Effector CD8-positive, alpha-beta T cell (primary cell): ENCODE results near the gene HIPK2.

Experiments
- DNase-seq: peaks from one replicate; lab custom pipeline; 2025; lab: John Stamatoyannopoulos, UW

Gene HIPK2

GRCh38 chr7:139783647-139784385 is 6.0 kb upstream of the HIPK2 start:
- DNase-seq, result no peak

GRCh38 chr7:139782932-139783331 is 5.1 kb upstream of the HIPK2 start:
- DNase-seq, result no peak

GRCh38 chr7:139777133-139777891 is 486 bp downstream of the HIPK2 start:
- no peak for DNase-seq

- no peak for DNase-seq
These were observed 1.2 kb downstream of the HIPK2 start for GRCh38 chr7:139776486-139777132.

GRCh38 chr7:139775829-139776266 is 1.9 kb downstream of the HIPK2 start:
- peak; percentile 18 for DNase-seq

GRCh38 chr7:139774376-139774775 is 3.4 kb downstream of the HIPK2 start:
- no peak for DNase-seq

- DNase-seq, result no peak
These were observed 4.4 kb downstream of the HIPK2 start for GRCh38 chr7:139773371-139773770.

GRCh38 chr7:139772873-139773272 is 4.9 kb downstream of the HIPK2 start:
- no peak for DNase-seq

- DNase-seq, result no peak
These were observed 5.7 kb downstream of the HIPK2 start for GRCh38 chr7:139772115-139772514.

GRCh38 chr7:139771001-139771956 is 6.5 kb downstream of the HIPK2 start:
- no peak for DNase-seq

GRCh38 chr7:139769761-139770160 is 8.0 kb downstream of the HIPK2 start:
- DNase-seq, result no peak

GRCh38 chr7:139769066-139769465 is 8.7 kb downstream of the HIPK2 start:
- no peak for DNase-seq

- DNase-seq, result no peak
These were observed 9.5 kb downstream of the HIPK2 start for GRCh38 chr7:139768249-139768824.

- DNase-seq, result no peak
These were observed 10.2 kb downstream of the HIPK2 start for GRCh38 chr7:139767561-139767982.

GRCh38 chr7:139765143-139765542 is 12.7 kb downstream of the HIPK2 start:
- DNase-seq, result no peak

- no peak for DNase-seq
These were observed 14.5 kb downstream of the HIPK2 start for GRCh38 chr7:139763330-139763729.

GRCh38 chr7:139762886-139763285 is 14.9 kb downstream of the HIPK2 start:
- DNase-seq, result no peak

GRCh38 chr7:139758388-139758787 is 19.4 kb downstream of the HIPK2 start:
- no peak for DNase-seq

GRCh38 chr7:139757968-139758367 is 19.8 kb downstream of the HIPK2 start:
- no peak for DNase-seq

GRCh38 chr7:139753693-139754111 is 24.1 kb downstream of the HIPK2 start:
- no peak for DNase-seq

GRCh38 chr7:139753081-139753692 is 24.6 kb downstream of the HIPK2 start:
- DNase-seq, result no peak
